Spinal cord (tissue), 10 donors: Measurements from ENCODE around the gene PDE6G. TPM values are rescaled to one million over a fixed set of nuclear protein-coding genes. Genes with fewer than 3 reads are reported as not detected.

Experiments used
- DNase-seq, 6 donors: peaks; one replicate each; pipeline versions ENCODE4 v3.0.0 to v3.0.0-alpha.2; 2013 to 2015; ENCODE audit warnings: low spot score in 6 of 6, low read depth in 4 of 6
- H3K27ac ChIP-seq: one replicate; pipeline ENCODE4 v1.5.1; 2013; ENCODE audit warnings: low read depth, low read length, control low read depth
- H3K27me3 ChIP-seq: one replicate; pipeline ENCODE4 v1.6.1; 2013; ENCODE audit warnings: low read length; ENCODE audit not compliant: control insufficient read depth, insufficient read depth
- H3K36me3 ChIP-seq: one replicate; pipeline ENCODE4 v1.6.1; 2013; ENCODE audit warnings: low read length; ENCODE audit not compliant: control insufficient read depth, insufficient read depth
- H3K4me1 ChIP-seq: one replicate; pipeline ENCODE4 v1.6.1; 2013; ENCODE audit warnings: low read length; ENCODE audit not compliant: control insufficient read depth, insufficient read depth
- H3K4me3 ChIP-seq: one replicate; pipeline ENCODE4 v1.5.1; 2013; ENCODE audit warnings: low read depth, low read length, control low read depth
- H3K9me3 ChIP-seq: one replicate; pipeline ENCODE4 v1.6.1; 2013; ENCODE audit warnings: low read length; ENCODE audit not compliant: control insufficient read depth, insufficient read depth
- WGBS: methylation state at CpG from one replicate; pipeline ENCODE4 v1.1.5; 2013; ENCODE audit warnings: missing lambda C conversion rate; ENCODE audit not compliant: insufficient coverage; 5-methylcytosine and 5-hydroxymethylcytosine counted together
- polyA plus RNA-seq, 2 donors: library from polyadenylated mRNA; unstranded; fragments of 120-200 nt; gene quantifications; one replicate each; pipeline ENCODE4 v1.2.1, GENCODE V29; 2013; ENCODE audit not compliant: insufficient read length in 2 of 2
- total RNA-seq, 2 donors: library from RNA; depleted of rRNA in 1 of 2; stranded (reverse); fragments of 120-200 nt in 1 of 2; fragments of >200 nt in 1 of 2; gene quantifications; one replicate each; pipeline versions ENCODE4 v1.2.3 to v1.2.4, GENCODE V29; 2013 to 2014
- donor health status: healthy.

PDE6G gene
- total and polyA plus RNA-seq, 4 donors = 1.9 to 3.7 (median 2.0) TPM; not detected in 1

DNA sequence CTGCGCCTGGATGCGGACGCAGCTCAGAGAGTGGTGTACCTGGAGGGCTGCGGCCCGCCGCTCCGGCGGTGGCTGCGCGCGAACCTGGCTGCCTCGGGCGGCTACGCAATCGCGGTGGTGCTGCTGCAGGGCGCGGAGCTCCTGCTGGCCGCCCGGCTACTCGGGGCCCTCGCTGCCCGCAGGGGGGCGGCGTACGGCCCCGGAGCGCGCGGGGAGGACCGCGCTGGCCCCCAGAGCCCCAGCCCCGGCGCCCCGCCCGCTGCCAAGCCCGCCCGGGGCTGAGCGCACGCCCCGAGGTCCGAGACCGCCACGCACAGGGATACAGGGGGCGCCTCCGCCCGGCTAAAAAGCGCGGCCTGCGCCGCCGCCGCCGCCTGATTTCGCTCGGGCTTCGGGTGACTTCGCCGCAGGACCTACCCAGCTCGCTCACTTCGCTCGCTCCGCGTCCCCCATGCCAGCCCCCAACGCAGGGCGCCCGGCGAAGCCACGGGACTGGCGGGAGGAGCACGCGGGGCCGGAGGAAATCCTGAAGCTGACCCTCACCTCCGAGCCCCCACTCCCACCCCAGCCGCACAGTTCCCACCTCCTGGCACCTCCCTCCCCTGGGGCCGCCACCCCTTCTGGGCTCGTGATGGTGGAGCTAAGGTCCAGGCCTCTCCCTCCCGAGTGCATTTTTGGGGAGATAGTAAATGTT lies 8.2 kb downstream of the PDE6G start:
- no peak overlapping the region for H3K4me3 ChIP-seq
- DNase-seq = peak in 1 of 6 donors; percentile 1
- peaks cover 41% of the 10 kb centered on the region for H3K27me3 ChIP-seq
- H3K9me3 ChIP-seq = peaks cover 3% of the 10 kb centered on the region
- H3K27ac ChIP-seq = no peak overlapping the region
- H3K4me1 ChIP-seq = peaks cover 4% of the 10 kb centered on the region
- WGBS = 2% methylated on average over 71 of the region's 78 CpGs
- peaks cover 14% of the 10 kb centered on the region for H3K36me3 ChIP-seq

DNA sequence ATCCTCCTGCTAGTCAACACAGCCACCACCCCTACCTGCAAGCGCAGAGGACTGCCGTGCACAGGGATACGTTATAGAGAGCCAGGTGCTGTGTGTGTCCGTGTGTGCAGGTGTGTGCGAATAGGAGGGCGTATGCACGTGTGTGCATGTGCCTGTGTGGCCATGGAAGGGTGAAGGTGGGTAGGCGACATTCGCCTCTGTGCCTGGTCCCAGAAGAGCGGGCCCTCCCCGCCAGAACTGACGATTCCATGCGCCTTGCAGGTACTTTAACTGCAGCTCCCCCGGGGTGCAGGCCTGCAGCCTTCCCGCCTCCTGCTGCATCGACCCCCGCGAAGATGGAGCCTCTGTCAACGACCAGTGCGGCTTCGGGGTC lies 8.7 kb downstream of the PDE6G start:
- H3K4me3 ChIP-seq = no peak overlapping the region
- H3K4me1 ChIP-seq = peaks cover 2% of the 10 kb centered on the region
- peaks cover 14% of the 10 kb centered on the region for H3K36me3 ChIP-seq
- no peak for DNase-seq
- WGBS = 25% methylated on average over 21 of the region's 21 CpGs
- peaks cover 3% of the 10 kb centered on the region for H3K9me3 ChIP-seq
- H3K27ac ChIP-seq = no peak overlapping the region
- peaks cover 37% of the 10 kb centered on the region for H3K27me3 ChIP-seq

DNA sequence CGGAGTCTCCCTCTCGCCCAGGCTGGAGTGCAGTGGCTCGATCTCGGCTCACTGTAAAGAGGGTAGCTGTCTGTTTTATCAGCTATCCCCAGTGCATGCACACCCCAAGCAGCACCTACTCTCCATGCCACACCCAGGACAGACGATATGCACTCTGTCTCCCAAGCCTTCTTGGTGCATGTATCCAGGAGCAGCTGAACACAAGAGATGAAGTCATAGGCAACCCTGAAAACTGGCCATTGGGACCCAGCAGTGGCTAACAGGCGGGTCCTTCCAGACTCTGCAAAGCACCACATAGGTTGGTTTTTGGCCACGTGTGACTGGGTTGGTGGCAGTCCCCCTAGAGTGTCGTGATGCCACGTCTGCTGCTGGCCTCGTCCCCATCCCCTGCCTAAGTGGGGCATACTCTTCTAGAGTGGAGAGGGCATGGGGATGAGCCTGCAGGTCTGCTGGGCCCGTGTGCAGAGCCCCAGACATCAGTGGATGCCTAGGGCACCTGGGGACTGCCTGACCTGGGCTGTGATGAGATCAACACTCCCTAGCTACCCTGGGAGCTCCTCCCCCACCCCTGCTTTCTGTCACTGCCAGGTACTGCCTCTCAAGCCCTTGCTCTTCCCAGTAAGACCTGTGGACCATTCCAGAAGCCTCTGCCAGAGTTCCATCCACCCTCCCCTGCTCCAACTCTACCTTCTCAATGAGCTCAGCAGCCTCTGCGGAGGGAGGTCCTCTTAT lies 9.3 kb downstream of the PDE6G start:
- Histone ChIP-seq H3K27me3 (peaks cover 37% of the 10 kb centered on the region), H3K27ac (no peak overlapping the region), H3K4me1 (peaks cover 2% of the 10 kb centered on the region), H3K9me3 (peaks cover 3% of the 10 kb centered on the region), H3K36me3 (peaks cover 19% of the 10 kb centered on the region), H3K4me3 (no peak overlapping the region)
- WGBS = 67% methylated on average over 9 of the region's 12 CpGs
- DNase-seq = no peak

DNA sequence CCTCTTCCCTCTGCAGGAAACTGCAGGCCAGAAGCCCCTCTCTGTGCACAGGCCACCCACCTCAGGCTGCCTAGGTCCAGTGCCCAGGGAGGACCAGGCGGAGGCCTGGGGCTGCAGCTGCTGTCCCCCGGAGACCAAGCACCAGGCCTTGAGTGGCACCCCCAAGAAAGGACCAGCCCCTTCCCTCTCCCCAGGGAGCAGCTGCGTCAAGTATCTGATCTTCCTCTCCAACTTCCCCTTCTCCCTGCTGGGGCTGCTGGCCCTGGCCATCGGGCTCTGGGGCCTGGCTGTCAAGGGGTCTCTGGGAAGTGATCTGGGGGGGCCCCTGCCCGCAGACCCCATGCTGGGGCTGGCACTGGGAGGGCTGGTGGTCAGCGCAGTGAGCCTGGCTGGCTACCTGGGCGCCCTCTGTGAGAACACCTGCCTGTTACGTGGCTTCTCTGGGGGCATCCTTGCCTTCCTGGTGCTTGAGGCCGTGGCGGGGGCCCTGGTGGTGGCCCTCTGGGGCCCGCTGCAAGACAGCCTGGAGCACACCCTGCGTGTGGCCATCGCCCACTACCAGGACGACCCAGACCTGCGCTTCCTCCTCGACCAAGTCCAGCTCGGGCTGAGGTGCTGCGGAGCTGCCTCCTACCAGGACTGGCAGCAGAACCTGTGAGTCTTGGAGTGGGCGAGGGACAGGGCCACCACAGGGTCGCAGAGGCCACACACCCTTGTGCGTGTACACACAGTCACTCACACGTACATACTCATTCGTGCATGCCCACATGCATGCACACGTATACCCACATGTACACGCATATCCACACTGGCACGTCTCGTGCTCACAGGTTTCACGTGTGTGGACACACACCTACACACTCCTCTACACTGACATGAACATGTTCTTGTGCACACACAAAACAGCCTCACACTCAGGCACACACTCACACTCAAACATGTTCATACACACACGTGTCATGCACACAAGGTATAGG lies 11.1 kb downstream of the PDE6G start:
- Histone ChIP-seq H3K36me3 (peaks cover 22% of the 10 kb centered on the region), H3K4me1 (peaks cover 2% of the 10 kb centered on the region), H3K4me3 (no peak overlapping the region), H3K27ac (no peak overlapping the region), H3K9me3 (peaks cover 3% of the 10 kb centered on the region), H3K27me3 (peaks cover 28% of the 10 kb centered on the region)
- no peak for DNase-seq
- WGBS = 87% methylated on average over 29 of the region's 29 CpGs

DNA sequence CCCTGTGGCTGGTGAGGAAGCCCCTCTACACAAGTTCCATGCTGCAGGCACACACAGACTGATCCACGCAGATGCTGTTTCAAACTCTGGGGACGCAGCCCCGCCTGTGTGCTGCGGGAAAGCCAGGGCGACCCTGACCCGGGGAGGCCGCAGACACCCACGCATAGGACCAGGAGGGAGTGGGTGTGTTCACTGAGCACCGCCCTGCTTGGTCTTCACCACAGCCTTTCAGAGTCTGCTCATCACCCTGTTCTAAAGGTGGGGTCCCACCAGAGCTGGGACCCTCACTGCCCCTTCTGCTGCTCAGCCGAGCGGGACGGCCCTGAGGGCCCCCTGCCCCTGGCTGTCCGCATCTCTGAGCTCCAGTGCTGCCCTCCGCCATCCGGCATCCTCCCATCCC lies 11.8 kb downstream of the PDE6G start:
- H3K4me3 ChIP-seq = no peak overlapping the region
- H3K36me3 ChIP-seq = peaks cover 22% of the 10 kb centered on the region
- 97% methylated on average over 15 of the region's 15 CpGs for WGBS
- peaks cover 3% of the 10 kb centered on the region for H3K9me3 ChIP-seq
- peaks cover 2% of the 10 kb centered on the region for H3K4me1 ChIP-seq
- H3K27ac ChIP-seq = no peak overlapping the region
- peaks cover 23% of the 10 kb centered on the region for H3K27me3 ChIP-seq
- no peak for DNase-seq

DNA sequence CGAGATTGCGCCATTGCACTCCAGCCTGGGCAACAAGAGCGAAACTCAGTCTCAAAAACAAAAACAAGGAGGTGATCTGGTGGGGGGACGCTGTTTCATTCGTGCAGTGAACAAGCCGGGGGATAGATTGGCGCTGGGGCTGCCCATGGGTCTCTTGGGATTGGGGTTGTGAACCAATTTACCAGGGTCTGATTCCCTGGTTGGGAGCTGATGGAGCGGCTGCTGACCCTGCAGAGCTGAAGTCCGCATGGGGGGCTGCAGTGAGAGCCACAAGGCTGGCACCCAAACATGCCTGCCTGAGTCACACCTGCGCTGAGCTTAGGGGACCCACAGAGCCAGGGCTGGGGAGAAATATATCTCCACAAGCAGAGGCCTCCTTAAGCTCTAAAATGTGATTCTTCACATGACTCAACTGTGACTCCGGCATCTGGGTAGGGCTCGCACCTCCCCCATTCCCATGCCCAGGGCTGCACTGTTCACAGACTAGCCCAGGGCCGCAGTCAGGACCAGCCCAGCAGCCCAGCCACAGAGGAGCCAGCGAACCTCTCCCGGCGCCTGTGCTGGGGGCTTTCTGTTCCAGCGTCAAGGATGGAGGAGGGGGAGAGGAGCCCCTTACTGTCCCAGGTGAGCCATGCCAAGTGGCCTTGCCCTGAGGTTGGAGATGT lies 14.4 kb downstream of the PDE6G start:
- 91% methylated on average over 13 of the region's 17 CpGs for WGBS
- no peak overlapping the region for H3K27ac ChIP-seq
- H3K4me3 ChIP-seq = no peak overlapping the region
- DNase-seq = no peak
- peaks cover under 1% of the 10 kb centered on the region for H3K27me3 ChIP-seq
- peaks cover 22% of the 10 kb centered on the region for H3K36me3 ChIP-seq
- no peaks in the 10 kb centered on the region for H3K9me3 ChIP-seq
- H3K4me1 ChIP-seq = peaks cover 4% of the 10 kb centered on the region

DNA sequence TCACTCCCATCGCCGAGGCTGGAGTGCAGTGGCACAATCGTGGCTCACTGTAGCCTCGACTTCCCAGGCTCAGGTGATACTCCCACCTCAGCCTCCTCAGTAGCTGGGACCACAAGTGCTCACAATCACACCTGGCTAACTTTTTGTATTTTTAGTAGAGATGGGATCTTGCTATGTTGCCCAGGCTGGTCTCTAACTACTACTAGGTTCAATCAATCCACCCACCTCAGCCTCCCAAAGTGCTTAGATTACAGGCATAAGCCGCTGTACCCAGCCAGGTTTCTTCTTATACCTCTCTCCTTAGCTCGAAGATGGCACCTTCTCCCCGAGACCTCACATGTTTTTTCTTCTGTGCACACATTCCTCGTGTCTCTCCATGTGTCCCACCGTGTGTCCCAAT lies 16.3 kb downstream of the PDE6G start:
- 93% methylated on average over 2 of the region's 9 CpGs for WGBS
- Histone ChIP-seq H3K4me3 (no peak overlapping the region), H3K9me3 (no peaks in the 10 kb centered on the region), H3K4me1 (peaks cover 18% of the 10 kb centered on the region), H3K27me3 (no peaks in the 10 kb centered on the region), H3K27ac (no peak overlapping the region), H3K36me3 (peaks cover 17% of the 10 kb centered on the region)
- no peak for DNase-seq

DNA sequence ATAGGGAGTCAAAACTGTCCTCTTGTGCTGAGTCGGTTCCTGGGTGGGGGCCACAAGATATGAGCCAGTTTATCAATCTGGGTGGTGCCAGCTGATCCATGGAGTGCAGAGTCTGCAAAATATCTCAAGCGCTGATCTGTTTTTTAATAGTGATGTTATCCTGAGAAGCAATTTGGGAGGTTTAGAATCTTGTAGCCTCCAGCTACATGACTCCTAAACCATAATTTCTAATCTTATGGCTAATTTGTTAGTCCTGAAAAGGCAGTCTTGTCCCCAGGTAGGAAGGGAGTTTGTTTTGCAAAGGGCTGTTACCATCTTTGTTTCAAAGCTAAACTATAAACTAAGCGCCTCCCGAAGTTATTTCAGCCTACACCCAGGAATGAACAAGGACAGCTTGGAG lies 17.7 kb downstream of the PDE6G start:
- no peak for DNase-seq
- Histone ChIP-seq H3K27ac (no peak overlapping the region), H3K36me3 (peaks cover 10% of the 10 kb centered on the region), H3K4me1 (peaks cover 18% of the 10 kb centered on the region), H3K27me3 (no peaks in the 10 kb centered on the region), H3K9me3 (no peaks in the 10 kb centered on the region), H3K4me3 (no peak overlapping the region)
- WGBS = 80% methylated on average over 1 of the region's 4 CpGs
